Neural progenitor cell (in vitro differentiated cells): ENCODE results near the gene TBC1D24. TPM values are rescaled to one million over a fixed set of nuclear protein-coding genes. Genes with fewer than 3 reads are reported as not detected.

ENCODE experiments used
- DNase-seq: peaks from one replicate; pipeline ENCODE4 v3.0.0-alpha.2; 2016; ENCODE audit warnings: low spot score
- H2AFZ ChIP-seq: fragments of 200-600 bp; sonication (generic); replicated peaks from 2 replicates; pipeline ENCODE4 v1.6.1; 2016; ENCODE audit warnings: antibody characterized with exemption
- H3F3A ChIP-seq: fragments of 200-600 bp; sonication (generic); 2 replicates; pipeline ENCODE4 v1.6.1; 2016; ENCODE audit warnings: antibody characterized with exemption, low read depth
- H3K27ac ChIP-seq: fragments of 200-600 bp; sonication (generic); 2 replicates; pipeline ENCODE4 v1.5.1; 2016; ENCODE audit warnings: mild to moderate bottlenecking
- H3K27me3 ChIP-seq: fragments of 200-600 bp; sonication (generic); 2 replicates; pipeline ENCODE4 v1.6.1; 2016; ENCODE audit warnings: mild to moderate bottlenecking, moderate library complexity
- H3K36me3 ChIP-seq: fragments of 200-600 bp; sonication (generic); 2 replicates; pipeline ENCODE4 v1.5.1; 2016
- H3K4me1 ChIP-seq: fragments of 200-600 bp; sonication (generic); 2 replicates; pipeline ENCODE4 v1.6.1; 2016; ENCODE audit warnings: mixed run types
- H3K4me2 ChIP-seq: fragments of 200-600 bp; sonication (generic); 2 replicates; pipeline ENCODE4 v1.6.1; 2016
- H3K4me3 ChIP-seq: fragments of 200-600 bp; sonication (generic); 2 replicates; pipeline ENCODE4 v1.5.1; 2016
- H3K79me2 ChIP-seq: fragments of 200-600 bp; sonication (generic); 2 replicates; pipeline ENCODE4 v1.6.1; 2016; ENCODE audit warnings: low read depth
- H3K9ac ChIP-seq: fragments of 200-600 bp; sonication (generic); 2 replicates; pipeline ENCODE4 v1.6.1; 2016
- H3K9me3 ChIP-seq: fragments of 200-600 bp; sonication (generic); 2 replicates; pipeline ENCODE4 v1.5.1; 2016; ENCODE audit warnings: low read depth
- H4K20me1 ChIP-seq: fragments of 200-600 bp; sonication (generic); 2 replicates; pipeline ENCODE4 v1.6.1; 2016; ENCODE audit warnings: low read depth
- H3K27ac Mint-ChIP-seq: 3 replicates; pipeline ENCODE4 v1.8.0; 2021; ENCODE audit warnings: mixed read lengths
- H3K27me3 Mint-ChIP-seq: 2 replicates; pipeline ENCODE4 v1.8.0; 2022; ENCODE audit warnings: low read depth, mild to moderate bottlenecking, inconsistent platforms, moderate library complexity, mixed read lengths; ENCODE audit not compliant: insufficient read depth
- H3K36me3 Mint-ChIP-seq: 3 replicates; pipeline ENCODE4 v1.8.0; 2021; ENCODE audit warnings: mixed read lengths
- H3K4me1 Mint-ChIP-seq: 3 replicates; pipeline ENCODE4 v1.8.0; 2021; ENCODE audit warnings: mixed read lengths
- H3K4me3 Mint-ChIP-seq: 3 replicates; pipeline ENCODE4 v1.8.0; 2021; ENCODE audit warnings: mild to moderate bottlenecking, moderate library complexity, mixed read lengths
- H3K9me3 Mint-ChIP-seq: 3 replicates; pipeline ENCODE4 v1.8.0; 2020; ENCODE audit warnings: mixed read lengths
- EZH2 ChIP-seq: fragments of 200-600 bp; sonication (generic); IDR thresholded peaks from 2 replicates; pipeline ENCODE4 v1.6.1; 2017; ENCODE audit warnings: antibody characterized with exemption, mild to moderate bottlenecking, moderate library complexity
- EZH2phosphoT487 ChIP-seq: fragments of 200-600 bp; sonication (generic); IDR thresholded peaks from 2 replicates; pipeline ENCODE4 v1.6.1; 2017; ENCODE audit warnings: antibody characterized with exemption
- total RNA-seq: library from RNA; depleted of rRNA; stranded (reverse); fragments of >200 nt; gene quantifications from 2 replicates; pipeline ENCODE4 v1.2.3, GENCODE V29; 2015; ENCODE audit warnings: low replicate concordance
- TF ChIP-seq, protein P1 (sequence below): fragments of 200-600 bp; sonication (generic); IDR thresholded peaks from 2 replicates; pipeline ENCODE4 v1.5.1; 2017; ENCODE audit warnings: antibody characterized with exemption, mild to moderate bottlenecking

The TBC1D24 gene
- total RNA-seq, 1 donor from 2014 or later, result 8.2 TPM

- H3K4me2 ChIP-seq, result peak overlapping the region; percentile 98
Observed at GRCh38 chr16:2427526-2427925, 47.4 kb upstream of the TBC1D24 start.

DNA sequence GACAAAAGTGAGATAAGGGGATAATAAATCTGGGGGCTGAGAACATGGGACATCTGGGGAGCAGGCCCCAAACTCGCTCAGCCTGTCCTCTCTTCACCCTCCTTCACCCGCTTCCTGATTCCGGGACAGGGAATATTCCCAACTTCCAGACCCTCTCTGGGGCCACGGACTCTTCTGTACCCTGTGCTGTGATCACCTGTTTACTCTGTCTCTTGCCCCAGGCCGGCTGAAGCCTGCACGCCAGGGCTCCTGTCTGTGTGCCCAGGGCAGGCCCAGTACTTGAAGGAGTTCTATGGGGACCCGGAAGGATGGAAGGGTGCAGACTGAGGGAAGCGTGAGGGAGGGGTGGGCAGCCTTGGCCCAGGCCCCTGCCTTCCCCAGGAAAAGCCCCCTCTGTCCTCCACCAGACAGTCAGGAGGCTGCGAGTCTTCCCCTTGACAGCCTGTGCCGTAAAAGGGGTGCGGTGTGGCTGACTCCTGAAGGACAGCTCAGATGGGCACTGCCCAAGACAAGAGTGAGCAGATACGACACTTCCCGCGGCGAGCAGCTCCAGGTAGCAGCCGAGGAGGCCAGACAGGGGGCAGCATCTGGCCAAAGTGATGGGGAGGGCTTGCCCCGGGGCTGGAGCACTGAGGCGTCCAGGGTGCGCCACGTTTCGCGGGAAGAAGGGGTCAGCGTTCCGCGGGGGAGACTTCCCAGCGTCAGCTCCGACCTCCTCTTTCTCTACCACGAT is 46.7 kb upstream of the TBC1D24 start:
- Mint-ChIP-seq H3K4me3 (peak overlapping the region; percentile 90), H3K27me3 (peaks cover 15% of the 10 kb centered on the region), H3K9me3 (no peaks in the 10 kb centered on the region), H3K27ac (peak overlapping the region; percentile 89), H3K36me3 (peaks cover 6% of the 10 kb centered on the region), H3K4me1 (peaks cover 35% of the 10 kb centered on the region)
- Histone ChIP-seq H3K9me3 (no peaks in the 10 kb centered on the region), H3F3A (peaks cover 10% of the 10 kb centered on the region), H3K27me3 (peaks cover 7% of the 10 kb centered on the region), H3K4me2 (peak overlapping the region; percentile 98), H3K9ac (no peak overlapping the region), H3K4me1 (peaks cover 15% of the 10 kb centered on the region), H3K79me2 (peaks cover 37% of the 10 kb centered on the region), H3K36me3 (no peaks in the 10 kb centered on the region), H3K4me3 (peak overlapping the region; percentile 59), H2AFZ (peak overlapping the region; percentile 72), H3K27ac (no peak overlapping the region), H4K20me1 (peaks cover 33% of the 10 kb centered on the region)
- peak; percentile 64 for DNase-seq
- no peak for TF ChIP-seq EZH2
- TF ChIP-seq, protein P1, sequence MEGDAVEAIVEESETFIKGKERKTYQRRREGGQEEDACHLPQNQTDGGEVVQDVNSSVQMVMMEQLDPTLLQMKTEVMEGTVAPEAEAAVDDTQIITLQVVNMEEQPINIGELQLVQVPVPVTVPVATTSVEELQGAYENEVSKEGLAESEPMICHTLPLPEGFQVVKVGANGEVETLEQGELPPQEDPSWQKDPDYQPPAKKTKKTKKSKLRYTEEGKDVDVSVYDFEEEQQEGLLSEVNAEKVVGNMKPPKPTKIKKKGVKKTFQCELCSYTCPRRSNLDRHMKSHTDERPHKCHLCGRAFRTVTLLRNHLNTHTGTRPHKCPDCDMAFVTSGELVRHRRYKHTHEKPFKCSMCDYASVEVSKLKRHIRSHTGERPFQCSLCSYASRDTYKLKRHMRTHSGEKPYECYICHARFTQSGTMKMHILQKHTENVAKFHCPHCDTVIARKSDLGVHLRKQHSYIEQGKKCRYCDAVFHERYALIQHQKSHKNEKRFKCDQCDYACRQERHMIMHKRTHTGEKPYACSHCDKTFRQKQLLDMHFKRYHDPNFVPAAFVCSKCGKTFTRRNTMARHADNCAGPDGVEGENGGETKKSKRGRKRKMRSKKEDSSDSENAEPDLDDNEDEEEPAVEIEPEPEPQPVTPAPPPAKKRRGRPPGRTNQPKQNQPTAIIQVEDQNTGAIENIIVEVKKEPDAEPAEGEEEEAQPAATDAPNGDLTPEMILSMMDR, result peak; percentile 18
- TF ChIP-seq EZH2phosphoT487, result no peak

More at GRCh38 chr16:2427526-2427925, 47.4 kb upstream of the TBC1D24 start:
- Histone ChIP-seq H3F3A (peaks cover 10% of the 10 kb centered on the region), H3K79me2 (peaks cover 32% of the 10 kb centered on the region), H3K9me3 (no peaks in the 10 kb centered on the region), H3K4me3 (no peak overlapping the region), H3K27ac (no peak overlapping the region), H2AFZ (no peak overlapping the region), H3K4me1 (peaks cover 15% of the 10 kb centered on the region), H3K36me3 (no peaks in the 10 kb centered on the region), H4K20me1 (peaks cover 28% of the 10 kb centered on the region), H3K27me3 (peaks cover 7% of the 10 kb centered on the region), H3K9ac (no peak overlapping the region)
- Mint-ChIP-seq H3K4me1 (peaks cover 35% of the 10 kb centered on the region), H3K4me3 (peak overlapping the region; percentile 90), H3K27ac (no peak overlapping the region), H3K9me3 (no peaks in the 10 kb centered on the region), H3K36me3 (peaks cover 2% of the 10 kb centered on the region), H3K27me3 (peaks cover 15% of the 10 kb centered on the region)
- no peak for DNase-seq
- TF ChIP-seq, protein P1, result no peak

- no peaks in the 10 kb centered on the region for H3K9me3 ChIP-seq
- H3K4me2 ChIP-seq, result peak overlapping the region; percentile 98
- H3K27ac ChIP-seq, result no peak overlapping the region
- no peak overlapping the region for H3K9ac ChIP-seq
- H3K36me3 Mint-ChIP-seq, result peaks cover 8% of the 10 kb centered on the region
- TF ChIP-seq, protein P1, result no peak
- TF ChIP-seq EZH2phosphoT487, result no peak
- DNase-seq, result no peak
- H3K36me3 ChIP-seq, result peaks cover 1% of the 10 kb centered on the region
- peaks cover 10% of the 10 kb centered on the region for H3F3A ChIP-seq
- H2AFZ ChIP-seq, result peak overlapping the region; percentile 72
- H3K4me1 Mint-ChIP-seq, result peaks cover 35% of the 10 kb centered on the region
- no peaks in the 10 kb centered on the region for H3K9me3 Mint-ChIP-seq
- peaks cover 15% of the 10 kb centered on the region for H3K27me3 Mint-ChIP-seq
- H3K79me2 ChIP-seq, result peaks cover 39% of the 10 kb centered on the region
- peak overlapping the region; percentile 59 for H3K4me3 ChIP-seq
- H4K20me1 ChIP-seq, result peaks cover 33% of the 10 kb centered on the region
- peaks cover 7% of the 10 kb centered on the region for H3K27me3 ChIP-seq
- H3K4me3 Mint-ChIP-seq, result peak overlapping the region; percentile 90
- H3K27ac Mint-ChIP-seq, result peak overlapping the region; percentile 89
- peaks cover 15% of the 10 kb centered on the region for H3K4me1 ChIP-seq
Observed at GRCh38 chr16:2428784-2429033, 46.2 kb upstream of the TBC1D24 start.
